8988T (cell line): ENCODE measurements around the gene MYH7B.

Experiments used
- DNase-seq: peaks from one replicate; pipeline ENCODE4 v3.0.0; 2011

Gene MYH7B

DNA sequence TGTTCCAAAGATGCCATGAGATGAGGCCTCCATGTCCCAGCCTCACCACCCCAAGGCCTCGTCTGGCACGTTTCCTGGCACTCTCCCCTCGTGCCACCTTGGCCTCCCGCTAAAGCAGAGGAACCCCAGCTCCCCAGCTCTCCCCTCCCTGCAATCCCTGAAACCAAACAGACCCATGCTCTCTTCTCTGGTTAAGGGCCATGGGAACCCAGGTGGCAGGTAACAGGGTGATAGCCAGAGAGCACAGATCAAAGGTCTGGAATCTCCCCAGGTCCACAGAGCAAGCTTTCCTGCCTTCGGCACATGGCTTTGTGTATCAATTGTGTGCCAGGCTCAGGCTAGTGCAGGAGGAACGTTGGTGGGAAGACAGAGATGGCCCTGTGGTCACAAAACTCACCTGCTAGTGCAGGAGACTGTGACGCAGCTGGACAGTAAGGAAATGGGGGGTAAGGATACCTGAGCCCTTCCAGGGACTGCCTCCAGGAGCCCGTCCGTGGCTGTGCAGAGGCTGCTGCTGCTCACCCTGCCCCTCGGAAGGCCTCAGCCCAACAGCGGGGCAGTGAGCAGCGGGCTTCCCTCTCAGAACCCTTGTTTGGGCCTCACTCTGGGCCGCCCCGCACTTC, 39.0 kb downstream of the MYH7B start:
- DNase-seq: no peak

- no peak for DNase-seq
These were observed 39.5 kb downstream of the MYH7B start for GRCh38 chr20:34995192-34995591.

DNA sequence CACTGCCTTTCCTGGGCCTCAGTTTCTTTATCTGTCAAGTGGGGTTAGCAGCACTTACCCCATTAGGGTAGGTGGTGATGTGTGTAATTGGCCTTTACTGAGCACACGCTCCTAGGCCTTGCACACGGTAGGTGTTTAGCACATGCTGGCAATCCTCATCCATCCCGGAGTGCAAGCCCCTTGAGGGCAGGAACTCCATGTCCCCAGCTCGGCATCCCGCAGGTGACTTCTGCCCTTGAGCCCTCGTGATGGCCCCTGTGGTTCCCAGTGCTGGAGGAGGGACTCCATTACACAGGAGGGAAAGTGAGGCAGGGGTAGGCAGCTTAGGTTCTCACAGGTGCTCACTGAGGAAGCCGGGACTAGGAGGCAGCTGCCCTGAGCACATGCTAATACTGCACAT, 40.0 kb downstream of the MYH7B start:
- DNase-seq: no peak

GRCh38 chr20:34996243-34997028, 40.8 kb downstream of the MYH7B start:
- no peak for DNase-seq

- no peak for DNase-seq
These were observed 41.5 kb downstream of the MYH7B start for GRCh38 chr20:34997131-34997561.

GRCh38 chr20:34997774-34998173, 42.1 kb downstream of the MYH7B start:
- DNase-seq: no peak

GRCh38 chr20:34998331-34998950, 42.8 kb downstream of the MYH7B start:
- DNase-seq: peak; percentile 70

DNA sequence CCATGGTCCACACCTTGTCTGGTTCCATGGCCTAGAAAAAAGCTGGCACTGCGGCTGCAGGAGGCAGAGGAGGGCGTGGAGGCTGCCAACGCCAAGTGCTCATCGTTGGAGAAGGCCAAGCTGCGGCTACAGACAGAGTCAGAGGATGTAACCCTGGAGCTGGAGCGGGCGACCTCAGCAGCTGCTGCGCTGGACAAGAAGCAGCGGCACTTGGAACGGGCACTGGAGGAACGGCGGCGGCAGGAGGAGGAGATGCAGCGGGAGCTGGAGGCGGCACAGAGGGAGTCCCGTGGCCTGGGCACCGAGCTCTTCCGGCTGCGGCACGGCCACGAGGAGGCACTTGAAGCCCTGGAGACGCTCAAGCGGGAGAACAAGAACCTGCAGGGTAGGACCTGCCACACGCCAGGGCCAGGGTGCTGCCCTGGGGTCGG, 43.4 kb downstream of the MYH7B start:
- DNase-seq: no peak

GRCh38 chr20:34999782-35000181, 44.1 kb downstream of the MYH7B start:
- no peak for DNase-seq

DNA sequence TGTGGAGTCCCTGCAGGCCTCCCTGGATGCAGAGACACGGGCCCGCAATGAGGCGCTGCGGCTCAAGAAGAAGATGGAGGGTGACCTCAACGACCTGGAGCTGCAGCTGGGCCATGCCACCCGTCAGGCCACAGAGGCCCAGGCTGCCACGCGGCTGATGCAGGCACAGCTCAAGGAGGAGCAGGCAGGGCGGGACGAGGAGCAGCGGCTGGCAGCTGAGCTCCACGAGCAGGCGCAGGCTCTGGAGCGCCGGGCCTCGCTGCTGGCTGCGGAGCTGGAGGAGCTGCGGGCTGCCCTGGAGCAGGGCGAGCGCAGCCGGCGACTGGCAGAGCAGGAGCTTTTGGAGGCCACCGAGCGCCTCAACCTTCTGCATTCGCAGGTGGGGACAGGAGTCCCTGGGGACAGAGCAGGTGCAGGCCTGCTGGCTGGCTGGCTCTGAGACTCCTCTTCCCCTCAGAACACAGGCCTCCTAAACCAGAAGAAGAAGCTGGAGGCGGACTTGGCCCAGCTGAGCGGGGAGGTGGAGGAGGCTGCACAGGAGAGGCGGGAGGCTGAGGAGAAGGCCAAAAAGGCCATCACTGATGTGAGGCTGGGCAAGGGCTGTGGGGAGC, 44.7 kb downstream of the MYH7B start:
- no peak for DNase-seq

DNA sequence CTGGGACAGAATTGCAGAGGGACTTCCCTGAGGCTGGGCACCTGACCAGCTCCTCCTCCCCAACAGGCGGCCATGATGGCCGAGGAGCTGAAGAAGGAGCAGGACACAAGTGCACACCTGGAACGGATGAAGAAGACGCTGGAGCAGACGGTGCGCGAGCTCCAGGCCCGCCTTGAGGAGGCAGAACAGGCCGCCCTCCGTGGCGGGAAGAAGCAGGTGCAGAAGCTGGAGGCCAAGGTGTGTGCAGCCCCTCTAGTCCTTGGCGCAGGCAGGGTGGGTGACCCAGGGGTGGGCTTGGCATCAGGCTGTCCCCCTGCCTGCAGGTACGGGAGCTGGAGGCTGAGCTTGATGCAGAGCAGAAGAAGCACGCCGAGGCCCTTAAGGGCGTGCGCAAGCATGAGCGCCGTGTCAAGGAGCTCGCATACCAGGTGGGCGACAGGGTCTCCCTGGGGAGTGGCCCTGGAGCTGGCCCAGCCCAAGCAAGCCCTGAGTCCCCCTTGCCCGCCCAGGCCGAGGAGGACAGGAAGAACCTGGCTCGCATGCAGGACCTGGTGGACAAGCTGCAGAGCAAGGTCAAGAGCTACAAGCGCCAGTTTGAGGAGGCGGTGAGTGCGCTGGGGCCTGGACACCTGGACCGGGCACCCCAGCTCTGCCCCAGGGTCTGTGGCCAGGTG, 45.4 kb downstream of the MYH7B start:
- no peak for DNase-seq

GRCh38 chr20:35001596-35002362, 46.1 kb downstream of the MYH7B start:
- no peak for DNase-seq

DNA sequence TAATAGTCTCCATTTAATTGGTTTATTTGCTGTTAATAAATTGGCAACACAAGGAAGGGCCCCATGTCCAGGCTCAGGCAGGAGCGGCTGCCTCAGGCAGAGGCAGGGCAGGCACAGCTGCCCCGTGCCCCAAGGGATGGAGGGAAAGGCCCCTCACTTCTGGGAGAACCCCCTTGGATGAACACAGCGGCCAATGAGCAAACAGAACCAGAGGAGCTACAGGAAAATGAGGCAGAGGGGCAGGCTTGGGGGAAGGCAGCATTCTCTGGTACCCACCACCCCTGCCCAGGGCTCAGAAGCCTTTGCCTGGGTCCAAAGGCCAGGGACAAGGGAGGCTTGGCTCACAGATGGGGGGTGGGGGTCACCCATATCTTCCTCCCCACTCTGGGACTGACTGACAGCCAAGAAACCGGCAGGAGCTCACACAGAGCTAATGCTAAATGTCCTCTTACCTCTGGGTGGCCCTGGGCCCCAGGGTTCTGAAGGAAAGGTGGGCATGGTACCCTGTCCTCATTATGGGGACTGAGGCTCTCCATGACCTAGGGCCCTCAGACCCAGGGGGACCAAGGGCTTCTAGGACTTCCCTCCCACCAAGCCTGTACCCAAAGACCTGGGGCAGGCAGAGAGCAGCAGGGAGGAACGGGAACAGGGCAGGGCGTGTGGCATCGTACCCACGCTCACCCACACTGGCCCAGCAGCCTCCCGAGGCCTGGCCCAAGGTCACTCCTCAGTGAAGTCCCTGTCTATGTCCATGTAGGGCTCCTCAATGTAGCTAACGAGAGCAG, 47.0 kb downstream of the MYH7B start:
- no peak for DNase-seq

DNA sequence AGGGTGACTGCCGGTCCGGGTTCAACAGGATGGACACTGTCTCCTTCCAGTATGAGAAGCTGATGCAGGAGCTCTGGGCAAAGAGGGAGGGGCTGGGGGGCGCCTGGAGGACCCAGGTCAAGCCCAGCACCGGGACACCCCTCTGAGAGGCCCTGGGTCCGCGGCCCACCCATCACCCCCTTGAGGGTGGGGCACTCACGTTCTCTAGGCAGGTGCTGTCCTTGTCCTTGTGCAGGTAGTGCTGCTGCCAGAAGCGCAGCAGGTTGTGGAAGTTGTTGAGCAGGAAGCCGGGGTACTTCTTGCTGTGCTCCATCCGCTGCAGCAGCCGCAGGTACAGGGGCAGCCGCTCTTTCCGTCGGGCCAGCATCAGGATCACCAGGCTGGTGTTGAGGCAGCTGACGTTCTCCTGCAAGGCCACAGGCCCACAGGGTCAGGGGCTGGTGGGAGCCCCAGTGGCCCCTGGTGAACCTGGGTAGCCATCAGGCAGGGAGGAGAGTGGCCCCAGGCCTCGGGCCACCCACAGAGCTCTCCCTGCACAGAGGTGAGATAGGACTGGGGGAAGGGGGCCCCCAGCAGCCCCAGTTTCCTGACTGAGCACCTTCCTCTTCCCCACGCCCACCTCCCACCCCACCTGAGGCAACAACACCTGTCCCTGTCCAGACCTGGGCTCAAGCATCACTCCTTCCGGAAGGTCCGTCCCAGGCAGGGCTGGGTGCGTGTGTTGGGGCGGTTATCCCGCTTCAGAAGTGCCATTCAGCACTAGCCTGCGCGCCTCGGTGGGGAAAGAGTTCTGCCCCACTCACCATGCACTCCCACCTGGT, 47.8 kb downstream of the MYH7B start:
- DNase-seq: no peak

- DNase-seq: no peak
These were observed 48.5 kb downstream of the MYH7B start for GRCh38 chr20:35004051-35004725.

GRCh38 chr20:35004749-35005462, 49.2 kb downstream of the MYH7B start:
- no peak for DNase-seq
